Smooth muscle cell (in vitro differentiated cells): ENCODE measurements around the gene LRP2. TPM values are rescaled to one million over a fixed set of nuclear protein-coding genes. Genes with fewer than 3 reads are reported as not detected.

ENCODE experiments used
- DNase-seq: peaks from one replicate; lab custom pipeline; 2025; ENCODE audit not compliant: unreplicated experiment; lab: John Stamatoyannopoulos, UW
- H2AFZ ChIP-seq: fragments of 200-600 bp; sonication (generic); 2 replicates; pipeline ENCODE4 v1.6.0; 2016; ENCODE audit warnings: antibody characterized with exemption, low read depth, mild to moderate bottlenecking
- H3F3A ChIP-seq: fragments of 200-600 bp; sonication (generic); 2 replicates; pipeline ENCODE4 v1.6.0; 2017; ENCODE audit warnings: antibody characterized with exemption, low read depth
- H3K27ac ChIP-seq: fragments of 200-600 bp; sonication (generic); 2 replicates; pipeline ENCODE4 v1.5.1; 2016; ENCODE audit warnings: low read depth, mild to moderate bottlenecking
- H3K27me3 ChIP-seq: fragments of 200-600 bp; sonication (generic); 2 replicates; pipeline ENCODE4 v1.6.1; 2016; ENCODE audit warnings: low read depth, mild to moderate bottlenecking
- H3K36me3 ChIP-seq: fragments of 200-600 bp; sonication (generic); 2 replicates; pipeline ENCODE4 v1.5.1; 2016; ENCODE audit warnings: low read depth
- H3K4me1 ChIP-seq: fragments of 200-600 bp; sonication (generic); 2 replicates; pipeline ENCODE4 v1.5.1; 2016; ENCODE audit warnings: low read depth
- H3K4me2 ChIP-seq: fragments of 200-600 bp; sonication (generic); 2 replicates; pipeline ENCODE4 v1.6.0; 2016; ENCODE audit warnings: mild to moderate bottlenecking
- H3K4me3 ChIP-seq: fragments of 200-600 bp; sonication (generic); 2 replicates; pipeline ENCODE4 v1.5.1; 2016; ENCODE audit warnings: mild to moderate bottlenecking
- H3K79me2 ChIP-seq: fragments of 200-600 bp; sonication (generic); 2 replicates; pipeline ENCODE4 v1.6.0; 2016; ENCODE audit warnings: low read depth, mild to moderate bottlenecking
- H3K9ac ChIP-seq: fragments of 200-600 bp; sonication (generic); 2 replicates; pipeline ENCODE4 v1.6.0; 2016; ENCODE audit warnings: low read depth
- H3K9me3 ChIP-seq: fragments of 200-600 bp; sonication (generic); replicated peaks from 2 replicates; pipeline ENCODE4 v1.5.1; 2016; ENCODE audit warnings: low read depth
- H4K20me1 ChIP-seq: fragments of 200-600 bp; sonication (generic); 2 replicates; pipeline ENCODE4 v1.6.0; 2016; ENCODE audit warnings: low read depth
- WGBS: methylation state at CpG from one replicate; pipeline ENCODE4 v1.1.7; 2016; ENCODE audit warnings: low lambda C conversion rate; 5-methylcytosine and 5-hydroxymethylcytosine counted together
- polyA plus RNA-seq: library from polyadenylated mRNA; unstranded; fragments of >200 nt; fragmentation: Nextera tagmentation; extraction: Ambion mirVana; gene quantifications from 2 replicates; pipeline ENCODE4 v1.2.1, GENCODE V29; 2016
- total RNA-seq: library from RNA; depleted of rRNA; stranded (reverse); fragments of >200 nt; gene quantifications from 2 replicates; pipeline ENCODE4 v1.2.3, GENCODE V29; 2014
- TF ChIP-seq, protein P1 (sequence below): fragments of 200-600 bp; sonication (generic); IDR thresholded peaks from 2 replicates; pipeline ENCODE4 v1.5.1; 2017; ENCODE audit warnings: borderline replicate concordance, mild to moderate bottlenecking, antibody characterized with exemption; ENCODE audit not compliant: insufficient read depth, poor library complexity, severe bottlenecking

LRP2 gene
- total and polyA plus RNA-seq, 2 experiments from 2014 or later, result 2.7 TPM; not detected in 1

DNA sequence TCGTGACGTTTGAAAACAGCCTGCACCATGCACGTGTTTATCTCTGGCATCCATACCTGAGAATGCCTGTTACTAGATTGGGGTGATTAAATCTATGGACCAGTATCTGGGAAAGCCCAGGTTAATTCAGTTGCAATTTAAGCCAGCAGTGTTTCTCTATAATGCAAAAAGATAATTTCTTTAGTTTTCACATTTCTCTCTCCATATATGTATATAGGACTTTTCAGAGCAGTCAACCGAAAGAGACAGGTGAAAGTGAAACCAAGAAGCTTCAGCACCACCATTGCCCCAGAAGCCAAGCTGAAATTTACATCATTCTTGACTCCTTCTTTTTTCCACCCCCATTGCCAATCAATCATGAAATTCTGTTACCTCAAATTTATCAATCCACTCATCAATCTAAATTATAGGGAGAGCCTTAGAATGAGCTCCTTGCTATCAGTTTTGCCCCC is 2.7 kb upstream of the LRP2 start:
- Histone ChIP-seq H3K4me1 (peaks cover 34% of the 10 kb centered on the region), H3K4me3 (peak overlapping the region; percentile 68), H3K27me3 (peaks cover 66% of the 10 kb centered on the region), H3K36me3 (no peaks in the 10 kb centered on the region), H3F3A (no peaks in the 10 kb centered on the region), H4K20me1 (no peaks in the 10 kb centered on the region), H3K79me2 (no peaks in the 10 kb centered on the region), H3K9ac (no peak overlapping the region), H2AFZ (no peak overlapping the region), H3K9me3 (no peaks in the 10 kb centered on the region), H3K4me2 (peak overlapping the region; percentile 97), H3K27ac (no peak overlapping the region)
- TF ChIP-seq, protein P1, sequence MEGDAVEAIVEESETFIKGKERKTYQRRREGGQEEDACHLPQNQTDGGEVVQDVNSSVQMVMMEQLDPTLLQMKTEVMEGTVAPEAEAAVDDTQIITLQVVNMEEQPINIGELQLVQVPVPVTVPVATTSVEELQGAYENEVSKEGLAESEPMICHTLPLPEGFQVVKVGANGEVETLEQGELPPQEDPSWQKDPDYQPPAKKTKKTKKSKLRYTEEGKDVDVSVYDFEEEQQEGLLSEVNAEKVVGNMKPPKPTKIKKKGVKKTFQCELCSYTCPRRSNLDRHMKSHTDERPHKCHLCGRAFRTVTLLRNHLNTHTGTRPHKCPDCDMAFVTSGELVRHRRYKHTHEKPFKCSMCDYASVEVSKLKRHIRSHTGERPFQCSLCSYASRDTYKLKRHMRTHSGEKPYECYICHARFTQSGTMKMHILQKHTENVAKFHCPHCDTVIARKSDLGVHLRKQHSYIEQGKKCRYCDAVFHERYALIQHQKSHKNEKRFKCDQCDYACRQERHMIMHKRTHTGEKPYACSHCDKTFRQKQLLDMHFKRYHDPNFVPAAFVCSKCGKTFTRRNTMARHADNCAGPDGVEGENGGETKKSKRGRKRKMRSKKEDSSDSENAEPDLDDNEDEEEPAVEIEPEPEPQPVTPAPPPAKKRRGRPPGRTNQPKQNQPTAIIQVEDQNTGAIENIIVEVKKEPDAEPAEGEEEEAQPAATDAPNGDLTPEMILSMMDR, result no peak
- DNase-seq, result no peak
- 23% methylated on average over 4 of the region's 4 CpGs for WGBS

DNA sequence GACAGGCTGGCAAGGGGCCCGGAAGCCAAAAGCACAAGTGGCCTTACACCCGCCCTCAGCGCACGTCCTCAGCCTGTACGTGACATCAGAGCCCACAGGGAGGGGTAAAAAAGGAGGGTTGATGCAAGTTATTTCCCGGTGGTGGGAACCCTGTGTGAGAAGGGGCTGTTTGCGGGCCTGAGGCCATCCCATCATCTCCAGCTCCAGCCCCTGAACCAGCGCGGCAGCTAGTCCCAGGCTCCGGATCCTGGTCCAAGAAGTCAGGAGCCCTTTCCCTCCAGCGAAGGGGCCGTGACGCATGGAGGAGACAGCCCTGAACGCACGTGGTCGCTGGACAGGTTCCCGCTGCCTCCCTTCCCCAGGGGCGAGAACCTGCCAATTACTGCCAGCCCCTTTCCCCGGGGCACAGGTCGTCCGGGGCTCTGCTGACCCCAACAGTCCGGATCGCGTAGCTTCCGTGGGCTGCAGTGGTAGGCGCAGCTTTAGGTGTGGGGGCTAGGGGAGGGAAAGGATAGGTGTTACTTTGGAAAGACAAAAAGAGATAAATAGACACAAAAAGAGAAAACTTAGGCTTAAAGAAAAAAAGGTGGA is 1.3 kb upstream of the LRP2 start:
- H3K4me1 ChIP-seq, result peaks cover 34% of the 10 kb centered on the region
- H2AFZ ChIP-seq, result peak overlapping the region; percentile 65
- H3K9ac ChIP-seq, result no peak overlapping the region
- no peaks in the 10 kb centered on the region for H3K79me2 ChIP-seq
- no peaks in the 10 kb centered on the region for H3K36me3 ChIP-seq
- H3K9me3 ChIP-seq, result no peaks in the 10 kb centered on the region
- DNase-seq, result no peak
- H4K20me1 ChIP-seq, result no peaks in the 10 kb centered on the region
- peak overlapping the region; percentile 97 for H3K4me2 ChIP-seq
- WGBS, result 3% methylated on average over 26 of the region's 26 CpGs
- peaks cover 80% of the 10 kb centered on the region for H3K27me3 ChIP-seq
- no peaks in the 10 kb centered on the region for H3F3A ChIP-seq
- H3K27ac ChIP-seq, result no peak overlapping the region
- peak overlapping the region; percentile 68 for H3K4me3 ChIP-seq
- TF ChIP-seq, protein P1, result no peak

DNA sequence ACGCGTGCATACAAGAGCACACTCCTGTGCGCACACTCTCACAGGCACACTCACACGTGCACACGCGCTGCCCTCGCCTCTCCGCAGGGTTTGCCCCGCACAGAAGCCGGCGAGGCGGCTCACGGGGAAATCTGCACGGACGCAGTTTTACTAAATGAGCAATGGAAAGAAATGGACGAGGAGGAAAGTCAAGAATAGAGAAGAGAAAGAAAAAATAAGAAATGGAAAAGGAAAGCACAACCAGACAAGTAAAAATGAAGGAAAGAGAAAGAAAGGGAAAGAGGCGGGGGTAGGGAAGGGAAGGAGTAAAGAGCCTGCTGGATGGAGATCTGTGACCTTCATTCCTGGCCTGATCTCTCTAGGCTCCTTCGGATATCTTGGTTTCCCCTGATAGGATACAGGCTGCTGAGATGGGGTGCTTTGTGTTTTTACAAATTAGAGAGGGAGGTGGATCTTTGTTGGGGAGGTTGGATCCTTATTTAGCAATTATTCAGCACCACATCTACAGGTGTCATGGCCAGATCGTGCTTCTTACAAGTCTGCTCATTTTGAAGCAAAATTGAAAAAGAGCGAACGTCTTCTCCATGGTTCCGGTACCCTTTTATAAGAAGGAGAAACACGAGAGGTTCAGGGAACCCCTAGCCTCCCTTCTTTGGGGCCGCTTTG is 693 bp upstream of the LRP2 start:
- 9% methylated on average over 24 of the region's 24 CpGs for WGBS
- Histone ChIP-seq H3K27me3 (peaks cover 86% of the 10 kb centered on the region), H3K4me3 (peak overlapping the region; percentile 68), H3F3A (no peaks in the 10 kb centered on the region), H3K4me1 (peaks cover 34% of the 10 kb centered on the region), H3K36me3 (no peaks in the 10 kb centered on the region), H4K20me1 (no peaks in the 10 kb centered on the region), H3K9me3 (no peaks in the 10 kb centered on the region), H3K4me2 (peak overlapping the region; percentile 97), H3K9ac (no peak overlapping the region), H3K79me2 (no peaks in the 10 kb centered on the region), H2AFZ (no peak overlapping the region), H3K27ac (no peak overlapping the region)
- TF ChIP-seq, protein P1, result no peak
- DNase-seq, result no peak
